ENCODE results near the gene MAP1A. TPM values are rescaled to one million over a fixed set of nuclear protein-coding genes. Genes with fewer than 3 reads are reported as not detected.

Gene MAP1A
- total RNA-seq, 1 experiment from 2014 or later, result 1.9 TPM

GRCh38 chr15:43524254-43524845 lies 6.9 kb downstream of the MAP1A start:
- Histone ChIP-seq H4K20me1 (ENCODE audit: insufficient read depth) (no peaks in the 10 kb centered on the region), H3K79me2 (ENCODE audit: insufficient read depth, low read length) (no peaks in the 10 kb centered on the region), H3K27me3 (ENCODE audit: insufficient read depth, low read length) (no peaks in the 10 kb centered on the region), H3K36me3 (ENCODE audit: control insufficient read depth in 1 of 2, insufficient read depth in 2 of 2, low read length in 2 of 2) (no peaks in the 10 kb centered on the region), H3K4me1 (ENCODE audit: control insufficient read depth in 1 of 2, insufficient read depth in 2 of 2, low read length in 2 of 2) (no peaks in the 10 kb centered on the region), H3K27ac (ENCODE audit: low read depth, low read length) (no peak overlapping the region), H3K9me3 (ENCODE audit: control insufficient read depth in 1 of 2, insufficient read depth in 1 of 2, low read depth in 1 of 2, low read length in 2 of 2) (no peaks in the 10 kb centered on the region), H3K9me2 (ENCODE audit: insufficient read depth) (no peaks in the 10 kb centered on the region), H3K4me2 (ENCODE audit: low read length) (no peak overlapping the region), H3K9ac (ENCODE audit: low read length) (no peak overlapping the region), H2AFZ (ENCODE audit: low read depth, low read length, poor library complexity, severe bottlenecking) (no peak overlapping the region), H3K4me3 (replicated peaks in 1 of 2; ENCODE audit: low read depth in 1 of 2, low read length in 2 of 2) (no peak overlapping the region)
- ATAC-seq, result no peak
- TF ChIP-seq ZNF274 (IDR thresholded peaks at IDR 0.05; ENCODE audit: low read depth, low read length) (no peak), SIN3A (IDR thresholded peaks at IDR 0.05; ENCODE audit: low read depth) (no peak), CEBPB (IDR thresholded peaks at IDR 0.05; ENCODE audit: low read depth) (no peak), EZH2 (IDR thresholded peaks at IDR 0.05) (no peak), JUND (IDR thresholded peaks at IDR 0.05) (no peak), EZH2phosphoT487 (IDR thresholded peaks at IDR 0.05; ENCODE audit: borderline replicate concordance) (no peak), TCF7L2 (IDR thresholded peaks at IDR 0.05; ENCODE audit: borderline replicate concordance, extremely low read depth, insufficient read depth, insufficient read length) (no peak), SP1 (IDR thresholded peaks at IDR 0.05; ENCODE audit: low read depth) (no peak), ELF1 (IDR thresholded peaks at IDR 0.05; ENCODE audit: borderline replicate concordance, low read depth) (no peak), POLR2A (IDR thresholded peaks at IDR 0.05; ENCODE audit: borderline replicate concordance, extremely low read depth, insufficient read depth, insufficient read length) (no peak), CBX3 (IDR thresholded peaks at IDR 0.05; ENCODE audit: low read depth) (no peak), ZBTB33 (IDR thresholded peaks at IDR 0.05; ENCODE audit: extremely low read depth, insufficient replicate concordance, low read length) (no peak), CTCF (IDR thresholded peaks at IDR 0.05 in 2 of 3, conservative IDR thresholded peaks at IDR 0.05 in 1 of 3; ENCODE audit: borderline replicate concordance in 1 of 3, insufficient read depth in 1 of 3, low read depth in 2 of 3, low read length in 2 of 3) (no peak), MAX (IDR thresholded peaks at IDR 0.05) (no peak), ZFX (IDR thresholded peaks at IDR 0.05) (no peak), ATF3 (IDR thresholded peaks at IDR 0.05) (no peak), EGR1 (IDR thresholded peaks at IDR 0.05; ENCODE audit: low read depth) (no peak), FOSL1 (IDR thresholded peaks at IDR 0.05; ENCODE audit: low read depth) (no peak), REST (IDR thresholded peaks at IDR 0.05; ENCODE audit: low read depth) (no peak)
- no TSS peak for BruUV-seq (replicated peaks)
- RAD21 ChIA-PET (ENCODE audit: low non-redundant PET in 1 of 2, low total read pairs in 2 of 2, uncharacterized antibody in 2 of 2, unreplicated experiment in 2 of 2), result no interaction called here
- no peak for DNase-seq (ENCODE audit: low read depth, low spot score)
- POLR2A ChIA-PET, result no interaction called here
- intact Hi-C loops (cut with micrococcal nuclease), result no loop called here
- CTCF ChIA-PET, result no interaction called here
